HEK293 (cell line): ENCODE results near the gene TMEM205.

Experiments used
- CTCF ChIA-PET: fragments of 350-600 bp; formaldehyde crosslinking; extraction: SDS; loops from one replicate; lab custom pipeline; 2021; ENCODE audit warnings: antibody characterized with exemption; lab: Yijun Ruan, JAX
- POLR2A ChIA-PET: fragments of 300-600 bp; formaldehyde crosslinking; extraction: SDS; loops from one replicate; lab custom pipeline; 2020; ENCODE audit warnings: antibody characterized with exemption, inconsistent platforms; lab: Yijun Ruan, JAX
- H3K27ac ChIP-seq: fragments of 200-500 bp; sonication (Bioruptor generic); 2 replicates; pipeline ENCODE4 v1.5.1; 2014; ENCODE audit warnings: low read depth, low read length, control low read depth, inconsistent platforms; ENCODE audit errors: extremely low read depth
- H3K36me3 ChIP-seq, 2 experiments: fragments of 200-500 bp in 1 of 2; sonication (Bioruptor generic) in 1 of 2; 1 replicate in 1 of 2; 2 replicates in 1 of 2; pipeline ENCODE4 v1.5.1; 2014 to 2017; ENCODE audit warnings: inconsistent platforms in 2 of 2, low read length in 2 of 2; ENCODE audit not compliant: control insufficient read depth in 2 of 2, insufficient read depth in 1 of 2
- H3K4me1 ChIP-seq: fragments of 200-500 bp; sonication (Bioruptor generic); 2 replicates; pipeline ENCODE4 v1.5.1; 2014; ENCODE audit warnings: mild to moderate bottlenecking, low read length, inconsistent platforms; ENCODE audit not compliant: control insufficient read depth, insufficient read depth
- H3K4me3 ChIP-seq: 2 replicates; pipeline ENCODE4 v1.5.1; 2011; ENCODE audit warnings: low read depth, mild to moderate bottlenecking, control low read depth, low read length, moderate library complexity
- H3K9me3 ChIP-seq: fragments of 200-500 bp; sonication (Bioruptor generic); 2 replicates; pipeline ENCODE4 v1.5.1; 2014; ENCODE audit warnings: low read depth, low read length, inconsistent platforms; ENCODE audit not compliant: control insufficient read depth, insufficient read depth
- GLI2 ChIP-seq: fragments of 450-650 bp; formaldehyde crosslinking; IDR thresholded peaks from 2 replicates; pipeline ENCODE4; 2017; ENCODE audit warnings: missing biosample characterization, missing genetic modification characterization, low read depth, borderline replicate concordance
- IKZF3 ChIP-seq: fragments of 450-650 bp; IDR thresholded peaks from 2 replicates; pipeline ENCODE4 v1.5.0; 2018; ENCODE audit warnings: missing biosample characterization, mild to moderate bottlenecking, missing genetic modification characterization, moderate library complexity
- KLF10 ChIP-seq: fragments of 450-650 bp; IDR thresholded peaks from 2 replicates; pipeline ENCODE4 v1.5.1; 2018; ENCODE audit warnings: missing biosample characterization, mild to moderate bottlenecking, missing genetic modification characterization
- SP3 ChIP-seq: fragments of 450-650 bp; formaldehyde crosslinking; IDR thresholded peaks from 2 replicates; pipeline ENCODE4 v1.5.1; 2016; ENCODE audit warnings: missing biosample characterization, missing genetic modification characterization
- ZBTB1 ChIP-seq: fragments of 450-650 bp; formaldehyde crosslinking; IDR thresholded peaks from 2 replicates; pipeline ENCODE4 v1.5.1; 2016; ENCODE audit warnings: missing biosample characterization, missing genetic modification characterization
- ZBTB21 ChIP-seq: fragments of 450-650 bp; formaldehyde crosslinking; IDR thresholded peaks from 2 replicates; pipeline ENCODE4 v1.5.1; 2017; ENCODE audit warnings: missing biosample characterization, missing genetic modification characterization
- ZBTB48 ChIP-seq: fragments of 450-650 bp; formaldehyde crosslinking; IDR thresholded peaks from 2 replicates; pipeline ENCODE4 v1.5.1; 2016; ENCODE audit warnings: missing biosample characterization, missing genetic modification characterization
- ZEB2 ChIP-seq: fragments of 450-650 bp; formaldehyde crosslinking; IDR thresholded peaks from 2 replicates; pipeline ENCODE4 v1.5.1; 2016; ENCODE audit warnings: missing biosample characterization, missing genetic modification characterization
- ZFP3 ChIP-seq: fragments of 450-650 bp; formaldehyde crosslinking; IDR thresholded peaks from 2 replicates; pipeline ENCODE4 v1.5.1; 2016; ENCODE audit warnings: low read depth, missing biosample characterization, missing genetic modification characterization
- ZFP37 ChIP-seq: fragments of 450-650 bp; formaldehyde crosslinking; IDR thresholded peaks from 2 replicates; pipeline ENCODE4 v1.5.1; 2016; ENCODE audit warnings: missing biosample characterization, missing genetic modification characterization
- ZNF138 ChIP-seq: fragments of 450-650 bp; formaldehyde crosslinking; IDR thresholded peaks from 2 replicates; pipeline ENCODE4 v1.5.1; 2016; ENCODE audit warnings: missing biosample characterization, missing genetic modification characterization, borderline replicate concordance
- ZNF23 ChIP-seq: fragments of 450-650 bp; formaldehyde crosslinking; IDR thresholded peaks from 2 replicates; pipeline ENCODE4 v1.5.1; 2016; ENCODE audit warnings: missing biosample characterization, missing genetic modification characterization, borderline replicate concordance
- ZNF26 ChIP-seq: fragments of 450-650 bp; formaldehyde crosslinking; IDR thresholded peaks from 2 replicates; pipeline ENCODE4 v1.5.1; 2016; ENCODE audit warnings: missing biosample characterization, missing genetic modification characterization
- ZNF324 ChIP-seq: fragments of 450-650 bp; formaldehyde crosslinking; IDR thresholded peaks from 2 replicates; pipeline ENCODE4 v1.5.1; 2016; ENCODE audit warnings: missing biosample characterization, missing genetic modification characterization
- ZNF416 ChIP-seq: fragments of 450-650 bp; formaldehyde crosslinking; IDR thresholded peaks from 2 replicates; pipeline ENCODE4 v1.5.1; 2016; ENCODE audit warnings: missing biosample characterization, missing genetic modification characterization
- ZNF426 ChIP-seq: fragments of 450-650 bp; formaldehyde crosslinking; IDR thresholded peaks from 2 replicates; pipeline ENCODE4 v1.5.1; 2017; ENCODE audit warnings: missing biosample characterization, missing genetic modification characterization, mild to moderate bottlenecking, inconsistent platforms, moderate library complexity
- ZNF433 ChIP-seq: fragments of 450-650 bp; formaldehyde crosslinking; IDR thresholded peaks from 2 replicates; pipeline ENCODE4 v1.5.1; 2016; ENCODE audit warnings: missing biosample characterization, missing genetic modification characterization, low read depth
- ZNF560 ChIP-seq: fragments of 450-650 bp; formaldehyde crosslinking; IDR thresholded peaks from 2 replicates; pipeline ENCODE4 v1.5.1; 2017; ENCODE audit warnings: missing biosample characterization, missing genetic modification characterization, borderline replicate concordance
- ZNF585B ChIP-seq: fragments of 450-650 bp; formaldehyde crosslinking; IDR thresholded peaks from 2 replicates; pipeline ENCODE4 v1.5.1; 2016; ENCODE audit warnings: missing biosample characterization, missing genetic modification characterization
- ZNF596 ChIP-seq: fragments of 450-650 bp; IDR thresholded peaks from 2 replicates; pipeline ENCODE4 v1.5.0; 2018; ENCODE audit warnings: missing biosample characterization, mild to moderate bottlenecking, missing genetic modification characterization, moderate library complexity
- ZNF626 ChIP-seq: fragments of 450-650 bp; sonication (Bioruptor Pico); formaldehyde crosslinking; IDR thresholded peaks from 2 replicates; pipeline ENCODE4 v1.5.1; 2018; ENCODE audit warnings: missing biosample characterization, missing genetic modification characterization, inconsistent platforms
- ZNF76 ChIP-seq: fragments of 450-650 bp; formaldehyde crosslinking; IDR thresholded peaks from 2 replicates; pipeline ENCODE4; 2016; ENCODE audit warnings: low read depth, missing biosample characterization, missing genetic modification characterization, borderline replicate concordance

Gene TMEM205

GRCh38 chr19:11346104-11346940, at the start of gene TMEM205, which contains the start of gene CCDC159 (continued):
- TF ChIP-seq ZNF433 (tag by site-specific recombination) (no peak), ZNF626 (tag by site-specific recombination) (no peak), ZBTB1 (tag by site-specific recombination) (no peak), ZNF416 (no peak), ZNF596 (no peak), IKZF3 (tag by site-specific recombination) (peak; percentile 94)

GRCh38 chr19:11390933-11391680, 45.0 kb upstream of the TMEM205 start:
- H3K9me3 ChIP-seq: no peaks in the 10 kb centered on the region
- H3K36me3 ChIP-seq: no peaks in the 10 kb centered on the region
- ChIA-PET CTCF (interaction anchor here (0.5 to 2.4 kb wide), 7 partner anchors 8 to 126 kb away, joined by 3 to 15 read pairs (median 3); no protein-coding TSS in a partner anchor), POLR2A (interaction anchor here (0.7 to 2.0 kb wide), 4 partner anchors 10 to 395 kb away, joined by 3 to 8 read pairs (median 4); partner anchors contain the start of gene SWSAP1)
- H3K27ac ChIP-seq: no peak overlapping the region
- no peak overlapping the region for H3K4me3 ChIP-seq
- TF ChIP-seq GLI2: no peak
- TF ChIP-seq ZNF585B (tag by site-specific recombination): no peak
- no peak for TF ChIP-seq ZFP37 (tag by site-specific recombination)
- no peak for TF ChIP-seq ZNF26 (tag by site-specific recombination)
- no peak for TF ChIP-seq ZBTB21 (tag by site-specific recombination)
- no peak for TF ChIP-seq ZNF426 (tag by site-specific recombination)
- no peak for TF ChIP-seq ZNF76 (tag by site-specific recombination)
- no peaks in the 10 kb centered on the region for H3K4me1 ChIP-seq

- Histone ChIP-seq H3K4me1 (no peaks in the 10 kb centered on the region), H3K9me3 (no peaks in the 10 kb centered on the region), H3K4me3 (no peak overlapping the region), H3K36me3 (no peaks in the 10 kb centered on the region), H3K27ac (no peak overlapping the region)
- no peak for TF ChIP-seq ZBTB48 (tag by site-specific recombination)
- no peak for TF ChIP-seq ZFP3 (tag by site-specific recombination)
- no peak for TF ChIP-seq KLF10 (tag by site-specific recombination)
- no peak for TF ChIP-seq ZEB2 (tag by site-specific recombination)
- TF ChIP-seq ZNF138 (tag by site-specific recombination): no peak
- TF ChIP-seq ZNF560 (tag by site-specific recombination): no peak
- no peak for TF ChIP-seq ZNF23 (tag by site-specific recombination)
- TF ChIP-seq ZNF324 (tag by site-specific recombination): no peak
- TF ChIP-seq SP3 (tag by site-specific recombination): no peak
- no peak for TF ChIP-seq ZBTB21 (tag by site-specific recombination)
- POLR2A ChIA-PET: interaction anchor here (1.0 to 2.0 kb wide), 3 partner anchors 9 to 94 kb away, joined by 3 to 8 read pairs (median 5); partner anchors contain the start of gene SWSAP1
- CTCF ChIA-PET: interaction anchor here (0.5 to 2.4 kb wide), 5 partner anchors 7 to 94 kb away, joined by 3 to 15 read pairs (median 3); no protein-coding TSS in a partner anchor
Observed at GRCh38 chr19:11390359-11390758, 44.3 kb upstream of the TMEM205 start.
